ENCODE data around the gene SKAP1.

Gene SKAP1

GRCh38 chr17:48429638-48430586, at the start of gene SKAP1:
Gene SKAP1 (minus strand): TSS chr17:48430214.
- no peak within 1 kb of the TSS for H3K4me2 ChIP-seq (ENCODE audit: low read depth, low read length, poor library complexity, severe bottlenecking)
- no peak for TF ChIP-seq EZH2phosphoT487 (IDR thresholded peaks at IDR 0.05; ENCODE audit: borderline replicate concordance)
- no peak for TF ChIP-seq CTCF (conservative IDR thresholded peaks at IDR 0.05; ENCODE audit: low read length)
- no peak within 1 kb of the TSS for H3K4me3 ChIP-seq (ENCODE audit: low read length, poor library complexity, severe bottlenecking)
- H2AFZ ChIP-seq (ENCODE audit: low read length), result no peak within 1 kb of the TSS
- no peaks in the 10 kb centered on the region for H3F3A ChIP-seq (ENCODE audit: low read depth)
- H3K36me3 ChIP-seq (ENCODE audit: insufficient read depth, low read length), result no peaks in the 10 kb centered on the region
- H3K27me3 ChIP-seq (ENCODE audit: insufficient read depth, low read length, poor library complexity, severe bottlenecking), result no peaks in the 10 kb centered on the region
- no peaks in the 10 kb centered on the region for H3K79me2 ChIP-seq (ENCODE audit: insufficient read depth, low read length)
- H3K9me3 ChIP-seq (ENCODE audit: insufficient read depth, low read depth, low read length), result no peaks in the 10 kb centered on the region
- H3K9me2 ChIP-seq (replicated peaks; ENCODE audit: low read depth, low read length), result no peaks in the 10 kb centered on the region
- H3K9ac ChIP-seq (ENCODE audit: low read depth, low read length, poor library complexity, severe bottlenecking), result no peak within 1 kb of the TSS
- no peaks in the 10 kb centered on the region for H4K20me1 ChIP-seq (ENCODE audit: insufficient read depth, low read length, poor library complexity, severe bottlenecking)
- H3K4me1 ChIP-seq (ENCODE audit: insufficient read depth, low read length, poor library complexity, severe bottlenecking), result peaks cover 35% of the 10 kb centered on the region

GRCh38 chr17:48479014-48479402, 49.0 kb upstream of the SKAP1 start:
- H3K4me2 ChIP-seq (ENCODE audit: low read depth, low read length, poor library complexity, severe bottlenecking), result peak overlapping the region; percentile 36
- TF ChIP-seq CTCF (conservative IDR thresholded peaks at IDR 0.05; ENCODE audit: low read length), result no peak
- TF ChIP-seq EZH2phosphoT487 (IDR thresholded peaks at IDR 0.05; ENCODE audit: borderline replicate concordance), result no peak
- peaks cover 37% of the 10 kb centered on the region for H3K4me1 ChIP-seq (ENCODE audit: insufficient read depth, low read length, poor library complexity, severe bottlenecking)
- H3F3A ChIP-seq (ENCODE audit: low read depth), result no peaks in the 10 kb centered on the region
- H3K9me3 ChIP-seq (ENCODE audit: insufficient read depth, low read depth, low read length), result no peaks in the 10 kb centered on the region
- no peaks in the 10 kb centered on the region for H3K36me3 ChIP-seq (ENCODE audit: insufficient read depth, low read length)
- H3K9me2 ChIP-seq (replicated peaks; ENCODE audit: low read depth, low read length), result no peaks in the 10 kb centered on the region
- no peaks in the 10 kb centered on the region for H3K27me3 ChIP-seq (ENCODE audit: insufficient read depth, low read length, poor library complexity, severe bottlenecking)
- H3K79me2 ChIP-seq (ENCODE audit: insufficient read depth, low read length), result no peaks in the 10 kb centered on the region
- no peak overlapping the region for H2AFZ ChIP-seq (ENCODE audit: low read length)
- peak overlapping the region; percentile 9 for H3K9ac ChIP-seq (ENCODE audit: low read depth, low read length, poor library complexity, severe bottlenecking)
- no peak overlapping the region for H3K4me3 ChIP-seq (ENCODE audit: low read length, poor library complexity, severe bottlenecking)
- no peaks in the 10 kb centered on the region for H4K20me1 ChIP-seq (ENCODE audit: insufficient read depth, low read length, poor library complexity, severe bottlenecking)

- peak; percentile 36 for TF ChIP-seq CTCF (conservative IDR thresholded peaks at IDR 0.05; ENCODE audit: low read length)
- TF ChIP-seq EZH2phosphoT487 (IDR thresholded peaks at IDR 0.05; ENCODE audit: borderline replicate concordance), result no peak
- no peaks in the 10 kb centered on the region for H3K9me2 ChIP-seq (replicated peaks; ENCODE audit: low read depth, low read length)
- no peaks in the 10 kb centered on the region for H4K20me1 ChIP-seq (ENCODE audit: insufficient read depth, low read length, poor library complexity, severe bottlenecking)
- no peak overlapping the region for H3K4me3 ChIP-seq (ENCODE audit: low read length, poor library complexity, severe bottlenecking)
- peak overlapping the region; percentile 9 for H3K9ac ChIP-seq (ENCODE audit: low read depth, low read length, poor library complexity, severe bottlenecking)
- no peaks in the 10 kb centered on the region for H3K79me2 ChIP-seq (ENCODE audit: insufficient read depth, low read length)
- no peaks in the 10 kb centered on the region for H3K36me3 ChIP-seq (ENCODE audit: insufficient read depth, low read length)
- no peaks in the 10 kb centered on the region for H3K27me3 ChIP-seq (ENCODE audit: insufficient read depth, low read length, poor library complexity, severe bottlenecking)
- H3K9me3 ChIP-seq (ENCODE audit: insufficient read depth, low read depth, low read length), result no peaks in the 10 kb centered on the region
- H3F3A ChIP-seq (ENCODE audit: low read depth), result no peaks in the 10 kb centered on the region
- H2AFZ ChIP-seq (ENCODE audit: low read length), result no peak overlapping the region
- peaks cover 31% of the 10 kb centered on the region for H3K4me1 ChIP-seq (ENCODE audit: insufficient read depth, low read length, poor library complexity, severe bottlenecking)
- H3K4me2 ChIP-seq (ENCODE audit: low read depth, low read length, poor library complexity, severe bottlenecking), result peak overlapping the region; percentile 36
These were observed 48.4 kb upstream of the SKAP1 start for GRCh38 chr17:48478224-48479013.
